Liver (tissue), 9 donors: ENCODE results near the gene C19orf81. TPM values are rescaled to one million over a fixed set of nuclear protein-coding genes. Genes with fewer than 3 reads are reported as not detected.
A peak's percentile ranks its signal among the peaks of the same experiment; 100 is the strongest.
"Not testable (repeated sequence)": the region's sequence is repeated elsewhere in the genome, so short reads cannot be mapped to it uniquely, and the experiment has no call there.

Experiments used
- DNase-seq: peaks from one replicate; pipeline ENCODE4 v3.0.0-alpha.2; 2017; ENCODE audit warnings: low spot score
- H3K27ac ChIP-seq, 2 donors: one replicate each; pipeline ENCODE4 v1.7.0; 2013; ENCODE audit warnings: inconsistent platforms in 2 of 2, low read length in 2 of 2, control low read depth in 1 of 2, low read depth in 1 of 2, mild to moderate bottlenecking in 1 of 2
- H3K27me3 ChIP-seq, 4 donors: one replicate each; pipeline versions ENCODE4 v1.6.1 to v1.7.0; 2013; ENCODE audit warnings: low read length in 3 of 4, inconsistent platforms in 1 of 4, mild to moderate bottlenecking in 1 of 4, moderate library complexity in 1 of 4; ENCODE audit not compliant: control insufficient read depth in 4 of 4, insufficient read depth in 4 of 4
- H3K36me3 ChIP-seq, 4 donors: one replicate each; pipeline versions ENCODE4 v1.6.1 to v1.7.0; 2013; ENCODE audit warnings: low read length in 3 of 4, mild to moderate bottlenecking in 3 of 4, low read depth in 1 of 4, moderate library complexity in 1 of 4; ENCODE audit not compliant: control insufficient read depth in 4 of 4, insufficient read depth in 3 of 4
- H3K4me1 ChIP-seq, 4 donors: one replicate each; pipeline versions ENCODE4 v1.6.1 to v1.7.0; 2013; ENCODE audit warnings: low read length in 3 of 4, mild to moderate bottlenecking in 3 of 4, moderate library complexity in 1 of 4; ENCODE audit not compliant: control insufficient read depth in 4 of 4, insufficient read depth in 4 of 4
- H3K4me3 ChIP-seq, 3 donors: one replicate each; pipeline versions ENCODE4 v1.6.1 to v1.7.0; 2013; ENCODE audit warnings: low read length in 3 of 3, control low read depth in 1 of 3, low read depth in 1 of 3, mild to moderate bottlenecking in 1 of 3
- H3K9ac ChIP-seq, 2 donors: one replicate each; pipeline ENCODE4 v1.7.0; 2013; ENCODE audit warnings: low read length in 2 of 2, mild to moderate bottlenecking in 2 of 2, moderate library complexity in 2 of 2, control low read depth in 1 of 2, low read depth in 1 of 2
- H3K9me3 ChIP-seq, 4 donors: one replicate each; pipeline versions ENCODE4 v1.6.1 to v1.7.0; 2013; ENCODE audit warnings: low read length in 3 of 4; ENCODE audit not compliant: control insufficient read depth in 4 of 4
- EGR1 ChIP-seq, 2 donors: IDR thresholded peaks; 2 replicates each; pipeline ENCODE4 v1.6.1; 2016 to 2018; ENCODE audit warnings: antibody characterized with exemption in 2 of 2, low read depth in 2 of 2
- FOXA1 ChIP-seq: IDR thresholded peaks from 2 replicates; pipeline ENCODE4 v1.6.1; 2016; ENCODE audit warnings: antibody characterized with exemption
- FOXA2 ChIP-seq: IDR thresholded peaks from 2 replicates; pipeline ENCODE4 v1.6.1; 2016; ENCODE audit warnings: antibody characterized with exemption
- GABPA ChIP-seq, 2 donors: IDR thresholded peaks in 1 of 2; conservative IDR thresholded peaks in 1 of 2; 2 replicates each; pipeline ENCODE4 v1.6.1; 2016; ENCODE audit warnings: antibody characterized with exemption in 2 of 2, mild to moderate bottlenecking in 1 of 2, moderate library complexity in 1 of 2
- HNF4A ChIP-seq, 2 donors: conservative IDR thresholded peaks; 2 replicates each; pipeline ENCODE4 v1.6.1; 2016; ENCODE audit warnings: antibody characterized with exemption in 2 of 2, mild to moderate bottlenecking in 2 of 2
- HNF4G ChIP-seq: IDR thresholded peaks from 2 replicates; pipeline ENCODE4 v1.6.1; 2016; ENCODE audit warnings: antibody characterized with exemption
- NR2F2 ChIP-seq: IDR thresholded peaks from 2 replicates; pipeline ENCODE4 v1.6.1; 2016; ENCODE audit warnings: antibody characterized with exemption
- RAD21 ChIP-seq, 2 donors: IDR thresholded peaks; 2 replicates each; pipeline ENCODE4 v1.6.1; 2016; ENCODE audit warnings: antibody characterized with exemption in 2 of 2, mild to moderate bottlenecking in 2 of 2
- RXRA ChIP-seq, 2 donors: IDR thresholded peaks; 2 replicates each; pipeline ENCODE4 v1.6.1; 2017 to 2018; ENCODE audit warnings: antibody characterized with exemption in 2 of 2, mild to moderate bottlenecking in 1 of 2
- SP1 ChIP-seq: IDR thresholded peaks from 2 replicates; pipeline ENCODE4 v1.6.1; 2018; ENCODE audit warnings: antibody characterized with exemption, mild to moderate bottlenecking
- TAF1 ChIP-seq: conservative IDR thresholded peaks from 2 replicates; pipeline ENCODE4 v1.6.1; 2016; ENCODE audit warnings: antibody characterized with exemption, mild to moderate bottlenecking
- YY1 ChIP-seq: IDR thresholded peaks from 2 replicates; pipeline ENCODE4 v1.6.1; 2016; ENCODE audit warnings: antibody characterized with exemption, mild to moderate bottlenecking
- WGBS: extraction: QIAGEN DNeasy Blood & Tissue Kit; methylation state at CpG from one replicate; pipeline ENCODE4 v1.1.7; 2013; 5-methylcytosine and 5-hydroxymethylcytosine counted together
- polyA plus RNA-seq, 2 donors: library from polyadenylated mRNA; stranded (reverse) in 1 of 2; unstranded in 1 of 2; fragments of 200-250 nt in 1 of 2; fragments of >200 nt in 1 of 2; fragmentation: Nextera tagmentation in 1 of 2; extraction: Ambion mirVana in 1 of 2; gene quantifications; one replicate each; pipeline versions ENCODE4 v1.2.1 to v1.2.3, GENCODE V29; 2013 to 2015
- total RNA-seq, 2 donors: library from RNA; depleted of rRNA; stranded (reverse); fragments of >200 nt; gene quantifications; one replicate each; pipeline ENCODE4 v1.2.3, GENCODE V29; 2014
- TF ChIP-seq, protein P1 (sequence below): IDR thresholded peaks from 2 replicates; pipeline ENCODE4 v1.6.1; 2016; ENCODE audit warnings: antibody characterized with exemption
- TF ChIP-seq, protein P2 (sequence below): IDR thresholded peaks from 2 replicates; pipeline ENCODE4 v1.6.1; 2016; ENCODE audit warnings: antibody characterized with exemption
- TF ChIP-seq, protein P3 (sequence below): fragments of 150-350 bp; IDR thresholded peaks from 2 replicates; pipeline ENCODE4 v1.5.1; 2017; ENCODE audit warnings: improper control_type of control experiment, low read depth, low read length; ENCODE audit not compliant: missing input control
- TF ChIP-seq, protein P4 (sequence below): IDR thresholded peaks from 2 replicates; pipeline ENCODE4 v1.6.1; 2016; ENCODE audit warnings: antibody characterized with exemption, mild to moderate bottlenecking
- donor health status: healthy.
- donor health status: healthy.
- donor health status: healthy.
- donor health status: healthy.
- donor health status: healthy.

The C19orf81 gene
- total and polyA plus RNA-seq, 4 donors, result not detected

DNA sequence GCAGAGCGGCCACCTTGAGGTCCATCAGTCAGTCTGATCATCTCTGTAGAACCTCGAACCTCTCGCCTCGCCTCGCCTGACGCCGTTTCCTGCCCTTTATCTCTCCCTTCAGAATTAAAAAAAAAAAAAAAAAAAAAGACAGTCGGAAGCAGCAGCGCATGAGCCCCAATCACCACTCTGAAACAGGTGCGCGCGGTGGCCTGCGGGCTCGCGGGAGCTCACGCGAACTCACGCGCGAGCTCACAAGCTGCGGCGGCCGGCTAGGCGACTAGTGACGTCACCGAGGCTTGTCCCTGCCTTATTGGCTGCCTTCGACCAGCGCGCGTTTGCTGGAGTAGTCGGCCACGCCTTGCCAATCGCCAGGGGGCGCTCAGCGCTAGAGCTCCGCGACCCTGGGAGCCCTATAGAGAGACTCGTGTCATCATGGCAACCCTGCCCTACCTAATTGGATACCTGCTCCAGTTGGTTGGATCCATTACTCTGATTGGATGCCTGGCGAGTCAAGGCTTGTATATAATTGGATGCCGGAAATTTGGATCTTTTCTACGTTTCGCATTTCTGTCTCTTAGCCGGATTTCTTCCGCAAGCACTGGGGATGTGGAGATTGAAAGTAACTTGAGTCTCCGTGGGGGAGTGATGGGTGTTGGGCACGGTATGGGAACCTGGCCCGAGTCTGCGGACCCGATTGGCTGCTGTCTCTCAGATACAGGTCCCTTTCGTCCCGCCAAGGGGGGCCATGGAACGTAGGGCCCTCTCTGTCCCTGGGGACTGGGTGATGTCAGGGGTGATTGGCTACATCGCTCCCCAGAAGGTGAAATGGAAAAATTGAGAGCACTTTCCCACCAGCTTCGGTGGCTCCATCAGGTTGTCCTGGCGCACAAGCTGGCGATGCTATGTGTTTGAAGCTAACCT, 41.1 kb upstream of the C19orf81 start:
- WGBS, result 19% methylated on average over 56 of the region's 56 CpGs
- no peak overlapping the region for H3K27ac ChIP-seq
- H3K36me3 ChIP-seq, result no peaks in the 10 kb centered on the region
- H3K9me3 ChIP-seq, result peaks cover 0 to 4% (median 2%) of the 10 kb centered on the region in 4 donors
- peaks cover 0 to 6% (median 2%) of the 10 kb centered on the region in 4 donors for H3K27me3 ChIP-seq
- H3K4me1 ChIP-seq, result no peaks in the 10 kb centered on the region
- no peak for TF ChIP-seq SP1
- TF ChIP-seq HNF4A (conservative IDR thresholded peaks at IDR 0.05), result no peak
- TF ChIP-seq RAD21 (IDR thresholded peaks at IDR 0.05), result no peak
- TF ChIP-seq, protein P1, sequence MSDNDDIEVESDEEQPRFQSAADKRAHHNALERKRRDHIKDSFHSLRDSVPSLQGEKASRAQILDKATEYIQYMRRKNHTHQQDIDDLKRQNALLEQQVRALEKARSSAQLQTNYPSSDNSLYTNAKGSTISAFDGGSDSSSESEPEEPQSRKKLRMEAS, result no peak
- TF ChIP-seq RXRA (IDR thresholded peaks at IDR 0.05), result no peak
- TF ChIP-seq, protein P2, sequence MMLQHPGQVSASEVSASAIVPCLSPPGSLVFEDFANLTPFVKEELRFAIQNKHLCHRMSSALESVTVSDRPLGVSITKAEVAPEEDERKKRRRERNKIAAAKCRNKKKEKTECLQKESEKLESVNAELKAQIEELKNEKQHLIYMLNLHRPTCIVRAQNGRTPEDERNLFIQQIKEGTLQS, result no peak
- no peak for TF ChIP-seq GABPA (IDR thresholded peaks at IDR 0.05 in 1 of 2, conservative IDR thresholded peaks at IDR 0.05 in 1 of 2)
- no peak for TF ChIP-seq FOXA2
- no peak for TF ChIP-seq YY1
- no peak for TF ChIP-seq FOXA1
- TF ChIP-seq NR2F2, result no peak
- no peak for TF ChIP-seq EGR1 (IDR thresholded peaks at IDR 0.05; ENCODE audit: low read depth in 2 of 2)
- no peak for TF ChIP-seq HNF4G
- TF ChIP-seq TAF1, result no peak
- TF ChIP-seq, protein P3, sequence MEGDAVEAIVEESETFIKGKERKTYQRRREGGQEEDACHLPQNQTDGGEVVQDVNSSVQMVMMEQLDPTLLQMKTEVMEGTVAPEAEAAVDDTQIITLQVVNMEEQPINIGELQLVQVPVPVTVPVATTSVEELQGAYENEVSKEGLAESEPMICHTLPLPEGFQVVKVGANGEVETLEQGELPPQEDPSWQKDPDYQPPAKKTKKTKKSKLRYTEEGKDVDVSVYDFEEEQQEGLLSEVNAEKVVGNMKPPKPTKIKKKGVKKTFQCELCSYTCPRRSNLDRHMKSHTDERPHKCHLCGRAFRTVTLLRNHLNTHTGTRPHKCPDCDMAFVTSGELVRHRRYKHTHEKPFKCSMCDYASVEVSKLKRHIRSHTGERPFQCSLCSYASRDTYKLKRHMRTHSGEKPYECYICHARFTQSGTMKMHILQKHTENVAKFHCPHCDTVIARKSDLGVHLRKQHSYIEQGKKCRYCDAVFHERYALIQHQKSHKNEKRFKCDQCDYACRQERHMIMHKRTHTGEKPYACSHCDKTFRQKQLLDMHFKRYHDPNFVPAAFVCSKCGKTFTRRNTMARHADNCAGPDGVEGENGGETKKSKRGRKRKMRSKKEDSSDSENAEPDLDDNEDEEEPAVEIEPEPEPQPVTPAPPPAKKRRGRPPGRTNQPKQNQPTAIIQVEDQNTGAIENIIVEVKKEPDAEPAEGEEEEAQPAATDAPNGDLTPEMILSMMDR, result no peak
- TF ChIP-seq, protein P4, sequence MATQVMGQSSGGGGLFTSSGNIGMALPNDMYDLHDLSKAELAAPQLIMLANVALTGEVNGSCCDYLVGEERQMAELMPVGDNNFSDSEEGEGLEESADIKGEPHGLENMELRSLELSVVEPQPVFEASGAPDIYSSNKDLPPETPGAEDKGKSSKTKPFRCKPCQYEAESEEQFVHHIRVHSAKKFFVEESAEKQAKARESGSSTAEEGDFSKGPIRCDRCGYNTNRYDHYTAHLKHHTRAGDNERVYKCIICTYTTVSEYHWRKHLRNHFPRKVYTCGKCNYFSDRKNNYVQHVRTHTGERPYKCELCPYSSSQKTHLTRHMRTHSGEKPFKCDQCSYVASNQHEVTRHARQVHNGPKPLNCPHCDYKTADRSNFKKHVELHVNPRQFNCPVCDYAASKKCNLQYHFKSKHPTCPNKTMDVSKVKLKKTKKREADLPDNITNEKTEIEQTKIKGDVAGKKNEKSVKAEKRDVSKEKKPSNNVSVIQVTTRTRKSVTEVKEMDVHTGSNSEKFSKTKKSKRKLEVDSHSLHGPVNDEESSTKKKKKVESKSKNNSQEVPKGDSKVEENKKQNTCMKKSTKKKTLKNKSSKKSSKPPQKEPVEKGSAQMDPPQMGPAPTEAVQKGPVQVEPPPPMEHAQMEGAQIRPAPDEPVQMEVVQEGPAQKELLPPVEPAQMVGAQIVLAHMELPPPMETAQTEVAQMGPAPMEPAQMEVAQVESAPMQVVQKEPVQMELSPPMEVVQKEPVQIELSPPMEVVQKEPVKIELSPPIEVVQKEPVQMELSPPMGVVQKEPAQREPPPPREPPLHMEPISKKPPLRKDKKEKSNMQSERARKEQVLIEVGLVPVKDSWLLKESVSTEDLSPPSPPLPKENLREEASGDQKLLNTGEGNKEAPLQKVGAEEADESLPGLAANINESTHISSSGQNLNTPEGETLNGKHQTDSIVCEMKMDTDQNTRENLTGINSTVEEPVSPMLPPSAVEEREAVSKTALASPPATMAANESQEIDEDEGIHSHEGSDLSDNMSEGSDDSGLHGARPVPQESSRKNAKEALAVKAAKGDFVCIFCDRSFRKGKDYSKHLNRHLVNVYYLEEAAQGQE, result no peak
- peak; percentile 49 for DNase-seq
- no peak overlapping the region for H3K9ac ChIP-seq
- no peak overlapping the region for H3K4me3 ChIP-seq

DNA sequence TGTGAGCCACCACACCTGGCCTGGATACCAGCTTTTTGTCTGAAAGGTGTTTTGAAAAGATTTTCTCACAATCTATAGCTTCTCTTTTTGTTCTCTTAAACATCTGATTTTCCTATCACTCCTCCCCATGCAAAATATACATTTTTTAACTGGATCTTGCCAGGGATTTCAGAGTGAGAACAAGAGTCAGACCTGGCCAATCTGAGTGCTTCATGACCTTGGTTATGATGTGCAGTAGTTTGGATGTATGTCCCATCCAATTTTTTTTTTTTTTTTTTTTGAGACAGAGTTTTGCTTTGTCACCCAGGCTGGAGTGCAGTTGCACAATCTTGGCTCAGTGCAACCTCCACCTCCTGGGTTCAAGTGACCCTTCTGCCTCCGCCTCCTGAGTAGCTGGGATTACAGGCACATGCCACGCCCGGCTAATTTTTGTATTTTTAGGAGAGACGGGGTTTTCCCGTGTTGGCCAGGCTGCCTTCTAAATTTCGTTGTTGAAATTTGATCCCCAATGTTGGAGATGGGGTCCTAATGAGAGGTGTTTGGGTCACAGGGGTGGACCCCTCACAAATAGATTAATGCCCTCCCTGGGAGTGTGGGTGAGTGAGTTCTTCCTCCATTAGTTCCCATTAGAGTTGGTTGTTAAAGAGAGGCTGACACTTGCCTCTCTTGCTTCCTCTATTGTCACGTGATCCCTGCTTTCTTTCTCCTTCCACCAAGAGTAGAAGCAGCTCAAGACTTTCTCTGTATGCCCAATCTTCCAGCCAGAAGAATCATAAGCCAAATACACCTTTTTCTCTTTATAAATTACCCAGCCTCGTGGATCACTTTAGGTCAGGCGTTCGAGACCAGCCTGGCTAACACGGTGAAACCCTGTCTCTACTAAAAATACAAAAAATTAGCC, 36.5 kb upstream of the C19orf81 start:
- not testable (repeated sequence) for H3K9me3 ChIP-seq, H3K4me3 ChIP-seq, H3K9ac ChIP-seq, H3K27ac ChIP-seq, DNase-seq, H3K4me1 ChIP-seq, H3K27me3 ChIP-seq, H3K36me3 ChIP-seq
- 80% methylated on average over 11 of the region's 11 CpGs for WGBS

DNA sequence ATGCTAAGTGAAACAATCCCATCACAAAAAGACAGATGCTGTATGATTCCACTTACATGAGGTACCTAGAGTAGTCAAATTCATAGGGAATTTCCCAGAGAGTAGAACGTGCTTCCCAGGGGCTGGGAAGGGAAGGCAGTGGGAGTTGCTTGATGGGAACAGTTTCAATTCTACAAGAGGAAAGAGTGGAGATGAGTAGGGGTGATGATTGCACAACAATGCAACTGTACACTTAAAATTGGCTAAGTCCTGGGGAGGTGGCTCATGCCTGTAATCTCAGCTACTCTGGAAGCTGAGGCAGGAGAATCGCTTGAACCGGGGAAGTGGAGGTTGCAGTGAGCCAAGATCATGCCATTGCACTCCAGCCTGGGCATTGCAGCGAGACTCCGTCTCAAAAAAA, 30.9 kb upstream of the C19orf81 start:
- not testable (repeated sequence) for DNase-seq, H3K4me1 ChIP-seq, H3K4me3 ChIP-seq, H3K27ac ChIP-seq, H3K36me3 ChIP-seq, H3K9me3 ChIP-seq, H3K9ac ChIP-seq, H3K27me3 ChIP-seq
- WGBS, result 81% methylated on average over 4 of the region's 5 CpGs

DNA sequence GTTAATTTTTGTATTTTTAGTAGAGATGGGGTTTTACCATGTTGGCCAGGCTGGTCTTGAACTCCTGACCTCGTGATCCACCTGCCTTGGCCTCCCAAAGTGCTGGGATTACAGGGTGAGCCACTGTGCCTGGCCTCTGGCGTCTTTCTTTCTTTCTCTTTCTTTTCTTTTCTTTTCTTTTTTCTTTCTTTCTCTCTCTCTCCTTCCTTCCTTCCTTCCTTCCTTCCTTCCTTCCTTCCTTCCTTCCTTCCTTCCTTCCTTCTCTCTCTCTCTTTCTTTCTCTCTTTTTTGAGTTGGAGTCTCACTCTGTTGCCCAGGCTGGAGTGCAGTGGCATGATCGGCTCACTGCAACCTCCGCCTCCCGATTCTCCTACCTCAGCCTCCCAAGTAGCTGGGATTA, 30.1 kb upstream of the C19orf81 start:
- not testable (repeated sequence) for H3K4me3 ChIP-seq, H3K36me3 ChIP-seq, H3K9ac ChIP-seq, H3K27ac ChIP-seq, DNase-seq, H3K27me3 ChIP-seq, H3K9me3 ChIP-seq, H3K4me1 ChIP-seq
- 74% methylated on average over 5 of the region's 5 CpGs for WGBS
